Uterus (tissue), 2 donors: ENCODE results near the gene SLC17A5.

Source experiments
- POLR2A ChIP-seq, 2 donors: fragments of 450-650 bp; IDR thresholded peaks; one replicate each; pipeline ENCODE4 v1.6.1; 2016; ENCODE audit warnings: antibody characterized with exemption in 2 of 2, mild to moderate bottlenecking in 1 of 2, moderate library complexity in 1 of 2
- TF ChIP-seq, protein P1 (sequence below), 4 experiments: fragments of 200-600 bp in 2 of 4; fragments of 450-650 bp in 2 of 4; sonication (generic) in 2 of 4; IDR thresholded peaks; one replicate each; pipeline ENCODE4 v1.5.1; 2016 to 2019; ENCODE audit warnings: antibody characterized with exemption in 4 of 4, mild to moderate bottlenecking in 2 of 4, moderate library complexity in 1 of 4

DNA sequence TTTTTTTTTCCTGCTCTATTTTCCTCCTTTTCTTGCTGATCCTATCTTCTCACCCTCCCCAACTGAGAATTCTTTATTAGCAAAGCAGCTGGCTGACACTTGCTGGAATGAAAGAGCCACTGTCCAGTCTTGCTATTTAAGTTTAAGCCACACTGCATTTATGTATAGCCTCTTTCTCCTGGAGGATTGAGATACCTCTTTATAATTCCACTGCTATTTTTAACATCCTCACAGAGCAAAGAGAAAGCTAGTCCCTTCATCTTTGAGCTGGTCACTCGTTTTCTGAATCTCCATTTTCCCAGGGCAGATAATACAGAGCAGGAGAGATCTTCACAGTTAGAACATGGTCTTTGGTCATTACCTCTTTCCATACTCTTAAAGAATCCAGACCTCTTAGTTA, 97.0 kb downstream of the SLC17A5 start:
- TF ChIP-seq, protein P1, sequence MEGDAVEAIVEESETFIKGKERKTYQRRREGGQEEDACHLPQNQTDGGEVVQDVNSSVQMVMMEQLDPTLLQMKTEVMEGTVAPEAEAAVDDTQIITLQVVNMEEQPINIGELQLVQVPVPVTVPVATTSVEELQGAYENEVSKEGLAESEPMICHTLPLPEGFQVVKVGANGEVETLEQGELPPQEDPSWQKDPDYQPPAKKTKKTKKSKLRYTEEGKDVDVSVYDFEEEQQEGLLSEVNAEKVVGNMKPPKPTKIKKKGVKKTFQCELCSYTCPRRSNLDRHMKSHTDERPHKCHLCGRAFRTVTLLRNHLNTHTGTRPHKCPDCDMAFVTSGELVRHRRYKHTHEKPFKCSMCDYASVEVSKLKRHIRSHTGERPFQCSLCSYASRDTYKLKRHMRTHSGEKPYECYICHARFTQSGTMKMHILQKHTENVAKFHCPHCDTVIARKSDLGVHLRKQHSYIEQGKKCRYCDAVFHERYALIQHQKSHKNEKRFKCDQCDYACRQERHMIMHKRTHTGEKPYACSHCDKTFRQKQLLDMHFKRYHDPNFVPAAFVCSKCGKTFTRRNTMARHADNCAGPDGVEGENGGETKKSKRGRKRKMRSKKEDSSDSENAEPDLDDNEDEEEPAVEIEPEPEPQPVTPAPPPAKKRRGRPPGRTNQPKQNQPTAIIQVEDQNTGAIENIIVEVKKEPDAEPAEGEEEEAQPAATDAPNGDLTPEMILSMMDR (IDR thresholded peaks at IDR 0.05): no peak
- no peak for TF ChIP-seq POLR2A (IDR thresholded peaks at IDR 0.05)
